ENCODE results near the gene GDF10.

GDF10 gene

DNA sequence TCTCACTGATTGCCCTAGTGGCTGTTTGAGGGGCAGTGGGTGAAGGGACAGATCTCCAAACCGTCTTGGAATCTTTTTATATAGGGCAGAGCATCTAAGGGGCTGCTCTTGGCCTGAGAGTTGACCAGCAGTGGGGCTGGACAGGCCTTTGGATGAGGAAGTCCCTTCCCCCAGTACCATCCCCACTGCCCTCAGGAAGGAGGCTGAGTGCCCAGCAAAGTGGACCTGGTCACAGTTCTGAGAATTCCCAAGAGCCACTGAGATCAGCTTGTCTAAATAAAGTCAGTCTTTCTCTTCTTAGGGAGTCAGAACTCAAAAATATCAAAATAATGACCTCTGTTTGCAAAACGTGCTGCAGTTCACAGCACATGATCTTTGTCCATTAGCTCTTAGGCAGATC, 5.6 kb downstream of the GDF10 start:
- Histone ChIP-seq H3K79me2 (ENCODE audit: control insufficient read depth, insufficient read depth, low read length, unreplicated experiment) (no peaks in the 10 kb centered on the region), H3K36me3 (ENCODE audit: insufficient read depth, low read length) (no peaks in the 10 kb centered on the region), H3K27ac (ENCODE audit: low read depth, low read length) (no peak overlapping the region), H3K4me1 (ENCODE audit: control insufficient read depth, insufficient read depth, low read length, unreplicated experiment) (no peaks in the 10 kb centered on the region), H3K4me3 (ENCODE audit: low read depth, low read length) (no peak overlapping the region), H2AFZ (ENCODE audit: low read length, unreplicated experiment) (no peak overlapping the region), H3K27me3 (ENCODE audit: insufficient read depth, low read length) (peaks cover 73% of the 10 kb centered on the region)

DNA sequence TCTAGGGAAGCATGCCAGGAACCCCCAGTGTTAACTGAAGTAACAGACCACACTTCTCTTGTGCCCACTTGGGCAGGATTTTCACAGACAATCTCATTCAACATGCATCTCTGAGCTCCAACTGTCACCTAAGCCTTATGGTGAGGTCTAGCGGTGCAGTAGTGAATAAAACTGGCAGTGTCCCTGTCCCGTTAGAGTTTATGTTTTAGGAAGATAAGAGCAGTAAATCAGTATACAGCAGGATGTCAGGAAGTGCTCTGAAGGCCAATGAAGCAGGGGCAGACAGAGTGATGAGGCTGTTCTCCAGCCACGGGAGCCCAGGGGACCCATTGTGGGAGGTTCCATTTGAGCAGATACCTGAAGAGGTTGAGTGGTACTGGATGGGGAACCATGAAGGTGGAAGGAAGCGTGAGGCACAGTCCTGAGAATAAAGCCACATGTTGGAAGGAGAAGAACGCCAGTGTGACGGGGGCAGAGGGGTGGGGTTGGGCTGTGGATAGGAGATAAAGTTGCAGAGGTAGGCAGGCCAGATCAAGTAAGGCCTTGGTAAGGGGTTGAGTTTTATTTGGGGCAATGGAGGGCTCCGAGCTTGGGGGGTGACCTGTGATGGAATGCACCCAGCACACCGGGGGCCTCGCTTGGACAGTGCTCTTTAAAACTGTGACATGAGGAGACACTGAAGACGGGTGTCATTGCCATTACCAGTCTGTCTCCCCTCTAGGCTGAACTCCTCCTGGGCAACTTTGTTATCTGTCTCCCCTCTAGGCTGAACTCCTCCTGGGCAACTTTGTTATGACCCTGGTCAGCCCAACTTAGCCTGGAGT, 6.6 kb downstream of the GDF10 start:
- no peaks in the 10 kb centered on the region for H3K36me3 ChIP-seq (ENCODE audit: insufficient read depth, low read length)
- H2AFZ ChIP-seq (ENCODE audit: low read length, unreplicated experiment) = no peak overlapping the region
- H3K4me1 ChIP-seq (ENCODE audit: control insufficient read depth, insufficient read depth, low read length, unreplicated experiment) = no peaks in the 10 kb centered on the region
- H3K27me3 ChIP-seq (ENCODE audit: insufficient read depth, low read length) = peaks cover 69% of the 10 kb centered on the region
- H3K4me3 ChIP-seq (ENCODE audit: low read depth, low read length) = no peak overlapping the region
- H3K79me2 ChIP-seq (ENCODE audit: control insufficient read depth, insufficient read depth, low read length, unreplicated experiment) = no peaks in the 10 kb centered on the region
- no peak overlapping the region for H3K27ac ChIP-seq (ENCODE audit: low read depth, low read length)

GRCh38 chr10:47307381-47307780, 7.4 kb downstream of the GDF10 start:
- Histone ChIP-seq H3K27me3 (ENCODE audit: insufficient read depth, low read length) (peaks cover 61% of the 10 kb centered on the region), H3K4me3 (ENCODE audit: low read depth, low read length) (no peak overlapping the region), H3K79me2 (ENCODE audit: control insufficient read depth, insufficient read depth, low read length, unreplicated experiment) (no peaks in the 10 kb centered on the region), H2AFZ (ENCODE audit: low read length, unreplicated experiment) (no peak overlapping the region), H3K4me1 (ENCODE audit: control insufficient read depth, insufficient read depth, low read length, unreplicated experiment) (no peaks in the 10 kb centered on the region), H3K36me3 (ENCODE audit: insufficient read depth, low read length) (no peaks in the 10 kb centered on the region), H3K27ac (ENCODE audit: low read depth, low read length) (no peak overlapping the region)

GRCh38 chr10:47308775-47309174, 8.8 kb downstream of the GDF10 start:
- no peaks in the 10 kb centered on the region for H3K36me3 ChIP-seq (ENCODE audit: insufficient read depth, low read length)
- H2AFZ ChIP-seq (ENCODE audit: low read length, unreplicated experiment) = no peak overlapping the region
- H3K79me2 ChIP-seq (ENCODE audit: control insufficient read depth, insufficient read depth, low read length, unreplicated experiment) = no peaks in the 10 kb centered on the region
- H3K4me1 ChIP-seq (ENCODE audit: control insufficient read depth, insufficient read depth, low read length, unreplicated experiment) = no peaks in the 10 kb centered on the region
- peaks cover 47% of the 10 kb centered on the region for H3K27me3 ChIP-seq (ENCODE audit: insufficient read depth, low read length)
- no peak overlapping the region for H3K4me3 ChIP-seq (ENCODE audit: low read depth, low read length)
- no peak overlapping the region for H3K27ac ChIP-seq (ENCODE audit: low read depth, low read length)

DNA sequence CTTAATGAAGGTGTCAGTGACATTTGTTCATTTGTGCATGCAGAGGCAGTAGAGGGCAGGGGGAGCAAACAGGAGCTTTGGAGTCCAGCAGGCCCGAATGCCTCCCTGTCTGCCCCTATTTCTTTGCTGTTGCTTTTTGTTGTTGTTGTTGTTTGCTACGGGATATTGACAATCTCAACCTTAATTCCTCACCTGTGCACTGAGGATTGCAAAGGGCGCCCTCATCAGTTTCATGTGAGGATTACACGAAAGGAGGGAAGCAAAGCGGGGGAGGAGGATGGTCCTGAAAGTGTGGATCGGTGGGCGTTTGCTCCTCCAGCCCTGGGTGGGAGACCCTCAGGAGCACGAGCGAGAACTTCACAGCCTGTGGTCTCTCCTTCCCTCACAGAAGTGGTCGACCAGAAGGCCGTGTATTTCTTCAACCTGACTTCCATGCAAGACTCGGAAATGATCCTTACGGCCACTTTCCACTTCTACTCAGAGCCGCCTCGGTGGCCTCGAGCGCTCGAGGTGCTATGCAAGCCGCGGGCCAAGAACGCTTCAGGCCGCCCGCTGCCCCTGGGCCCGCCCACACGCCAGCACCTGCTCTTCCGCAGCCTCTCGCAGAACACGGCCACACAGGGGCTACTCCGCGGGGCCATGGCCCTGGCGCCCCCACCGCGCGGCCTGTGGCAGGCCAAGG, 9.6 kb downstream of the GDF10 start:
- Histone ChIP-seq H3K27ac (ENCODE audit: low read depth, low read length) (no peak overlapping the region), H3K4me1 (ENCODE audit: control insufficient read depth, insufficient read depth, low read length, unreplicated experiment) (no peaks in the 10 kb centered on the region), H3K27me3 (ENCODE audit: insufficient read depth, low read length) (peaks cover 41% of the 10 kb centered on the region), H3K79me2 (ENCODE audit: control insufficient read depth, insufficient read depth, low read length, unreplicated experiment) (no peaks in the 10 kb centered on the region), H3K36me3 (ENCODE audit: insufficient read depth, low read length) (no peaks in the 10 kb centered on the region), H3K4me3 (ENCODE audit: low read depth, low read length) (no peak overlapping the region), H2AFZ (ENCODE audit: low read length, unreplicated experiment) (no peak overlapping the region)

GRCh38 chr10:47310090-47310505, 10.1 kb downstream of the GDF10 start:
- no peak overlapping the region for H2AFZ ChIP-seq (ENCODE audit: low read length, unreplicated experiment)
- peaks cover 36% of the 10 kb centered on the region for H3K27me3 ChIP-seq (ENCODE audit: insufficient read depth, low read length)
- no peaks in the 10 kb centered on the region for H3K36me3 ChIP-seq (ENCODE audit: insufficient read depth, low read length)
- no peaks in the 10 kb centered on the region for H3K79me2 ChIP-seq (ENCODE audit: control insufficient read depth, insufficient read depth, low read length, unreplicated experiment)
- no peak overlapping the region for H3K4me3 ChIP-seq (ENCODE audit: low read depth, low read length)
- no peak overlapping the region for H3K27ac ChIP-seq (ENCODE audit: low read depth, low read length)
- no peaks in the 10 kb centered on the region for H3K4me1 ChIP-seq (ENCODE audit: control insufficient read depth, insufficient read depth, low read length, unreplicated experiment)

DNA sequence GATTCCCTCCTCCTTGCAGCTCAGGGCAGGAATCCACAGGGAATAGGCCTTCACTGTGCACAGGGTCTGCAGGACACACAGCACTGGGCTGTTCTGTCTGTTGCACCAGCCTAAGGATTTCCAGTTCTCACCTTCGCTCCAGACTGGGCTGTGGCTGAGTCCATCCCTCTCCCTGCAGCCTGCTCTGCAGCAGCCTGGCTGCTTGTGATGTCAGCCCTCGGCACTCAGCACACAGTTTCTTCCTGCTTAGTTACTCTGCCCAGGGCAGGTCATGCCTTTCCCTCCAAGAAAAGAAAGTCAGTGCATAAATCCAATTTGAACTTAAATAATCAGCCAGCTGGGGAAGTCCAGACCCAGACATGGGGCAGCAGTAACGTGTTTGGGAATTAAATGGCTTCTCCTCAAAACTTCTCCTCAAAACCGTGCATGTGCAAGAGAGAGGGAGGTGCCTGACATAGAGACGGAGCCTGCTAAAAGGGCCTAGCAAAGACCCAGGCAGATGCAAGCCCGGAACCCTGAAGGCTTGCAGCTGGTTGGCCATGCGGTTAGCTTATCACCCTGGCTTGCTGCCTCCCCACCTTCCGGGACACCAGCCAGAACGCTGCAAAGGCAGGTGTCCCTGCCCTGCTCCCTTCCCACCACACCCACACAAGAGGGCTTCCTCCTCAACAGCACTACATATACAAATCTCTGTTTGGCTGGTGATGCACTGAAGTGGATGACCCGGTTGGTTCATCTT, 11.4 kb downstream of the GDF10 start:
- Histone ChIP-seq H3K4me3 (ENCODE audit: low read depth, low read length) (no peak overlapping the region), H2AFZ (ENCODE audit: low read length, unreplicated experiment) (no peak overlapping the region), H3K4me1 (ENCODE audit: control insufficient read depth, insufficient read depth, low read length, unreplicated experiment) (no peaks in the 10 kb centered on the region)

DNA sequence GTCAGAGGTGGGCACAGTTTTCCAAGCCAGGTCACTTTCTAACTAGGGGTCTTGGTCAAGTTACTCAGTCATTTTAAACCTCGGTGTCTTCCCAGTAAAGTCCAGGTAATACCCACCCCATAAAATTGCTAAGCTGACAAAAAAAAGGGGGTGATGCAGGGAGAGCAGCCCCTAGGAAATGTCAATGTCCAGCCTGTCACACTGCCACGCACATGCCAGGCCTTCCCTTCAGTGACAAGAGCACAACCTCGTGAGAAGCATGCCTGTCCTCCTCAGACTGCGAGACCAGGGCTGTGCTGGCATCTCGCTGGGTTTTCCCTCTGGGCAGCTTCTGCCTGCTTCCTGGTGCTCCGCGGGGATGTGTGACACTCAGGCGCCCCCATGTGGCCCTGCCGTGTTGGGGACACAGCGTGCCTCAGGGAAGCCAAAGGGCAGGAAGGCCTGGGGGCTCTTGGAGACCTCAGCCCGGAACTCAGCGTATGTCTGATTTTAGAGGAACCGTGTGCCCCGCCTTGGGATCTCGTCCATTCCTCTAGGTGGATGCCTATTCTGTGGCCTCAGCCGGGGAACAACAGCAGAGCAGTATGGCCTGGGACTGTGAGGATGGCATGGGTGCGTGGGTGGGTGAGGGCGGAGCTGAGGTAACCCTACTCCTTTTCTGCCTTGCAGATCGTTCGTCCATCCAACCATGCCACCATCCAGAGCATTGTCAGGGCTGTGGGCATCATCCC, 12.1 kb downstream of the GDF10 start:
- Histone ChIP-seq H3K27me3 (ENCODE audit: insufficient read depth, low read length) (peaks cover 21% of the 10 kb centered on the region; the same call in 1 of the 2 replicates), H3K36me3 (ENCODE audit: insufficient read depth, low read length) (no peaks in the 10 kb centered on the region), H3K79me2 (ENCODE audit: control insufficient read depth, insufficient read depth, low read length, unreplicated experiment) (no peaks in the 10 kb centered on the region), H3K4me3 (ENCODE audit: low read depth, low read length) (no peak overlapping the region), H2AFZ (ENCODE audit: low read length, unreplicated experiment) (no peak overlapping the region), H3K4me1 (ENCODE audit: control insufficient read depth, insufficient read depth, low read length, unreplicated experiment) (no peaks in the 10 kb centered on the region), H3K27ac (ENCODE audit: low read depth, low read length) (no peak overlapping the region)

More for the DNA sequence above, 11.4 kb downstream of the GDF10 start:
- Histone ChIP-seq H3K27ac (ENCODE audit: low read depth, low read length) (no peak overlapping the region), H3K36me3 (ENCODE audit: insufficient read depth, low read length) (no peaks in the 10 kb centered on the region), H3K27me3 (ENCODE audit: insufficient read depth, low read length) (peaks cover 23% of the 10 kb centered on the region), H3K79me2 (ENCODE audit: control insufficient read depth, insufficient read depth, low read length, unreplicated experiment) (no peaks in the 10 kb centered on the region)

DNA sequence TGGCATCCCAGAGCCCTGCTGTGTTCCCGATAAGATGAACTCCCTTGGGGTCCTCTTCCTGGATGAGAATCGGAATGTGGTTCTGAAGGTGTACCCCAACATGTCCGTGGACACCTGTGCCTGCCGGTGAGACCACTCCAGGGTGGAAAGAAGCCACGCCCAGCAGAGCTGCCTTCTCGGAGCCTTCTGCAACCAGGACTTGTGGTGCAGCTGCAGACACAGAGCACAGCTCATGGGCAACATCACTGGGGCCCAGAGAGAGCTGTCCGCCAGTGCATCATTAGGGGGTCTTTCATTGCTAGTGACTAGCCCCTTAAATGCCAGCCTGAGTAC, 12.6 kb downstream of the GDF10 start:
- no peak overlapping the region for H3K4me3 ChIP-seq (ENCODE audit: low read depth, low read length)
- peaks cover 21% of the 10 kb centered on the region; the same call in 1 of the 2 replicates for H3K27me3 ChIP-seq (ENCODE audit: insufficient read depth, low read length)
- H2AFZ ChIP-seq (ENCODE audit: low read length, unreplicated experiment) = no peak overlapping the region
- no peak overlapping the region for H3K27ac ChIP-seq (ENCODE audit: low read depth, low read length)
- no peaks in the 10 kb centered on the region for H3K4me1 ChIP-seq (ENCODE audit: control insufficient read depth, insufficient read depth, low read length, unreplicated experiment)
- no peaks in the 10 kb centered on the region for H3K36me3 ChIP-seq (ENCODE audit: insufficient read depth, low read length)
- no peaks in the 10 kb centered on the region for H3K79me2 ChIP-seq (ENCODE audit: control insufficient read depth, insufficient read depth, low read length, unreplicated experiment)

DNA sequence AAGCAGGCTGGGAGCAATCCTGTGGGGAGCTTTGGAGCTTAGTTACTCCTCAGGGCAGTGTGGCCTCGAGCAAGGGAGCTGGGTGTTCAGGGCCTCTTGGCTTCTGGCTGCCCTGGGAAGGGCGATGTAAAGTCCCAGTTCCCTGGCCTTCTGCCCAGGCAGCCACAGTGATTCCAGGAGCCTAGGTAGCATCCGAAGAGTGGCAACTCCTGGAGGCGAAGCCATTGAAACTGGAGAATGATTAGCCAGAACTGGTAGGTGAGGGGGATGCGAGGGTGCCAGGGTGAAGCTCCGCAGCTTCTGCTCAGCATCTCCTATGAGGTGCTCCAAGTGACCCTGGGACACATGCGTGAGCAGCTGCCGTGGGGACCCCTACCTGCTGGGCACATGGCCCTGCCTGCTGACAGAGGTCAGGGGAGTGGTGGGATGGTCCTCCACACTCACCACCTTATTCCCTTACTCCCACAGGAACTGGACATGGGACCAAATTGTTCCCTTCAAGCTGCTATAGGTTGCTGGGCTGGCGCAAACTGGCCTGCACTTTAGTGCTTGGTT, 14.5 kb downstream of the GDF10 start:
- Histone ChIP-seq H3K27ac (ENCODE audit: low read depth, low read length) (no peak overlapping the region), H3K4me1 (ENCODE audit: control insufficient read depth, insufficient read depth, low read length, unreplicated experiment) (no peaks in the 10 kb centered on the region), H3K27me3 (ENCODE audit: insufficient read depth, low read length) (peaks cover 16% of the 10 kb centered on the region), H3K36me3 (ENCODE audit: insufficient read depth, low read length) (no peaks in the 10 kb centered on the region), H3K4me3 (ENCODE audit: low read depth, low read length) (no peak overlapping the region), H2AFZ (ENCODE audit: low read length, unreplicated experiment) (no peak overlapping the region), H3K79me2 (ENCODE audit: control insufficient read depth, insufficient read depth, low read length, unreplicated experiment) (no peaks in the 10 kb centered on the region)

Data from ACC112 (cell line).